Astrocyte (in vitro differentiated cells and primary cell): ENCODE measurements around the gene EIF2AK2. TPM values are rescaled to one million over a fixed set of nuclear protein-coding genes. Genes with fewer than 3 reads are reported as not detected.

Experiments
- DNase-seq: peaks from one replicate; pipeline ENCODE4 v3.0.0-alpha.2; 2010; ENCODE audit warnings: low read depth
- FAIRE-seq: peaks from 2 replicates; lab custom pipeline; 2011; peaks lifted over from hg19 to GRCh38; lab: Jason Lieb, UNC
- H2AFZ ChIP-seq: 2 replicates; pipeline ENCODE4 v1.6.0; 2012; ENCODE audit warnings: low read depth, low read length, inconsistent platforms
- H3K27ac ChIP-seq: 2 replicates; pipeline ENCODE4 v1.5.1; 2011; ENCODE audit warnings: low read depth, low read length, inconsistent platforms
- H3K27me3 ChIP-seq: 2 replicates; pipeline ENCODE4 v1.6.0; 2011; ENCODE audit warnings: low read length, inconsistent platforms; ENCODE audit not compliant: insufficient read depth
- H3K36me3 ChIP-seq: 2 replicates; pipeline ENCODE4 v1.5.1; 2011; ENCODE audit warnings: low read length, inconsistent platforms; ENCODE audit not compliant: insufficient read depth
- H3K4me1 ChIP-seq: 2 replicates; pipeline ENCODE4 v1.5.1; 2011; ENCODE audit warnings: low read length, inconsistent platforms; ENCODE audit not compliant: insufficient read depth
- H3K4me2 ChIP-seq: 2 replicates; pipeline ENCODE4 v1.6.0; 2012; ENCODE audit warnings: low read length, inconsistent platforms
- H3K4me3 ChIP-seq: 2 replicates; pipeline ENCODE4 v1.5.1; 2011; ENCODE audit warnings: low read depth, mild to moderate bottlenecking, low read length, inconsistent platforms; ENCODE audit not compliant: insufficient read depth
- H3K79me2 ChIP-seq: 2 replicates; pipeline ENCODE4 v1.6.0; 2012; ENCODE audit warnings: mild to moderate bottlenecking, low read length, inconsistent platforms; ENCODE audit not compliant: insufficient read depth
- H3K9ac ChIP-seq: 2 replicates; pipeline ENCODE4 v1.6.0; 2012; ENCODE audit warnings: mild to moderate bottlenecking, low read length, inconsistent platforms
- H3K9me3 ChIP-seq: 2 replicates; pipeline ENCODE4 v1.5.1; 2012; ENCODE audit warnings: low read depth, mild to moderate bottlenecking, low read length, inconsistent platforms; ENCODE audit not compliant: insufficient read depth
- H4K20me1 ChIP-seq: 2 replicates; pipeline ENCODE4 v1.6.0; 2012; ENCODE audit warnings: low read length, inconsistent platforms; ENCODE audit not compliant: insufficient read depth
- H3K27ac Mint-ChIP-seq: one replicate; pipeline ENCODE4 v1.8.0; 2021; ENCODE audit warnings: mild to moderate bottlenecking, mixed read lengths; ENCODE audit not compliant: unreplicated experiment
- H3K27me3 Mint-ChIP-seq: one replicate; pipeline ENCODE4 v1.8.0; 2021; ENCODE audit warnings: low read depth, mixed read lengths; ENCODE audit not compliant: unreplicated experiment
- H3K36me3 Mint-ChIP-seq: one replicate; pipeline ENCODE4 v1.8.0; 2021; ENCODE audit warnings: low read depth, mixed read lengths; ENCODE audit not compliant: unreplicated experiment
- H3K4me1 Mint-ChIP-seq: one replicate; pipeline ENCODE4 v1.8.0; 2021; ENCODE audit warnings: low read depth, mixed read lengths; ENCODE audit not compliant: unreplicated experiment
- H3K4me3 Mint-ChIP-seq: one replicate; pipeline ENCODE4 v1.8.0; 2021; ENCODE audit warnings: mild to moderate bottlenecking, moderate library complexity, mixed read lengths; ENCODE audit not compliant: unreplicated experiment
- H3K9me3 Mint-ChIP-seq: one replicate; pipeline ENCODE4 v1.8.0; 2021; ENCODE audit warnings: mild to moderate bottlenecking, mixed read lengths; ENCODE audit not compliant: unreplicated experiment
- EZH2 ChIP-seq: IDR thresholded peaks from 2 replicates; pipeline ENCODE4 v1.6.1; 2012; ENCODE audit warnings: mild to moderate bottlenecking, low read length, inconsistent platforms; ENCODE audit not compliant: insufficient read depth
- total RNA-seq: library from RNA; stranded (reverse); gene quantifications from 2 replicates; pipeline ENCODE4 v1.2.1, GENCODE V29; 2021
- TF ChIP-seq, protein P1 (sequence below): IDR thresholded peaks from 2 replicates; pipeline ENCODE4 v1.5.1; 2011; ENCODE audit warnings: low read depth, mild to moderate bottlenecking, inconsistent platforms, low read length, moderate library complexity; ENCODE audit not compliant: insufficient read depth

Gene EIF2AK2
- total RNA-seq, 1 donor from 2014 or later, result 147 TPM

DNA sequence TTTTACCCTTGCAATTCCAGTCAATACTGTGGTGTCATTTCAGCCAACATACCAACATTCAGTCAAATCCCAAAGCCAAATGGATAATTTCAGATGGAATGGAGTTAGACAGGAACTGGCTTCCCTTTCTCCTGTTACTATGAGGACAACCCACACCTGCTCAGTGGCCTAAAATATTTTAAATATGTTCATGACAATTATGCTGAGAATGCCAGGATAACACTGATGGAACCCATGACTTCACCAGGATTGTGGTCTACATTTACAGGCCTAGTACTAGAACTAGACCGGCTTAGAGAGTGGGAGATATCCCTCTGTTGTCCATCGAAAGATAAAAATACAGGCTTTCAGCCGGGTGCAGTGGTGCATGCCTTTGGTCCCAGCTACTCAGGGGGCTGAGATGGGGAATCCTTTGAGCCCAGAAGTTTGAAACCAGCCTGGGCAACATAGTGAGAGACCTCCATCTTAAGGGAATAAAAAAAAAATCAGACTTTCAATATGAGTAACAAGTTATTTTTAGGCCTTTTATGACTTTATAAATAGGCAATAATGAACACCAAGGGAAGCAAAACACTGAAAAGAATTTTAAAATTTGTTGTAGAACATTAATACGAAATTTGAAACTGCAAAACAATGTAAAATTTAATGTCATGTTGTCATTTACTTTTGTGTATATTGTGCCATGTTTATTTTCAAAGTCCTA is 58.2 kb downstream of the EIF2AK2 start:
- H3K27ac ChIP-seq, result no peak overlapping the region
- no peak overlapping the region for H3K4me3 Mint-ChIP-seq
- H3K27me3 ChIP-seq, result no peaks in the 10 kb centered on the region
- no peak overlapping the region for H3K4me2 ChIP-seq
- H3K79me2 ChIP-seq, result no peaks in the 10 kb centered on the region
- H3K36me3 ChIP-seq, result peaks cover 23% of the 10 kb centered on the region
- H2AFZ ChIP-seq, result no peak overlapping the region
- TF ChIP-seq, protein P1, sequence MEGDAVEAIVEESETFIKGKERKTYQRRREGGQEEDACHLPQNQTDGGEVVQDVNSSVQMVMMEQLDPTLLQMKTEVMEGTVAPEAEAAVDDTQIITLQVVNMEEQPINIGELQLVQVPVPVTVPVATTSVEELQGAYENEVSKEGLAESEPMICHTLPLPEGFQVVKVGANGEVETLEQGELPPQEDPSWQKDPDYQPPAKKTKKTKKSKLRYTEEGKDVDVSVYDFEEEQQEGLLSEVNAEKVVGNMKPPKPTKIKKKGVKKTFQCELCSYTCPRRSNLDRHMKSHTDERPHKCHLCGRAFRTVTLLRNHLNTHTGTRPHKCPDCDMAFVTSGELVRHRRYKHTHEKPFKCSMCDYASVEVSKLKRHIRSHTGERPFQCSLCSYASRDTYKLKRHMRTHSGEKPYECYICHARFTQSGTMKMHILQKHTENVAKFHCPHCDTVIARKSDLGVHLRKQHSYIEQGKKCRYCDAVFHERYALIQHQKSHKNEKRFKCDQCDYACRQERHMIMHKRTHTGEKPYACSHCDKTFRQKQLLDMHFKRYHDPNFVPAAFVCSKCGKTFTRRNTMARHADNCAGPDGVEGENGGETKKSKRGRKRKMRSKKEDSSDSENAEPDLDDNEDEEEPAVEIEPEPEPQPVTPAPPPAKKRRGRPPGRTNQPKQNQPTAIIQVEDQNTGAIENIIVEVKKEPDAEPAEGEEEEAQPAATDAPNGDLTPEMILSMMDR, result no peak
- TF ChIP-seq EZH2, result no peak
- H3K9me3 ChIP-seq, result no peaks in the 10 kb centered on the region
- no peak overlapping the region for H3K9ac ChIP-seq
- no peak overlapping the region for H3K4me3 ChIP-seq
- no peaks in the 10 kb centered on the region for H3K27me3 Mint-ChIP-seq
- FAIRE-seq (no peak), DNase-seq (no peak)
- no peaks in the 10 kb centered on the region for H4K20me1 ChIP-seq
- peaks cover 8% of the 10 kb centered on the region for H3K4me1 Mint-ChIP-seq
- no peak overlapping the region for H3K27ac Mint-ChIP-seq
- H3K9me3 Mint-ChIP-seq, result no peaks in the 10 kb centered on the region
- peaks cover 15% of the 10 kb centered on the region for H3K36me3 Mint-ChIP-seq
- no peaks in the 10 kb centered on the region for H3K4me1 ChIP-seq

DNA sequence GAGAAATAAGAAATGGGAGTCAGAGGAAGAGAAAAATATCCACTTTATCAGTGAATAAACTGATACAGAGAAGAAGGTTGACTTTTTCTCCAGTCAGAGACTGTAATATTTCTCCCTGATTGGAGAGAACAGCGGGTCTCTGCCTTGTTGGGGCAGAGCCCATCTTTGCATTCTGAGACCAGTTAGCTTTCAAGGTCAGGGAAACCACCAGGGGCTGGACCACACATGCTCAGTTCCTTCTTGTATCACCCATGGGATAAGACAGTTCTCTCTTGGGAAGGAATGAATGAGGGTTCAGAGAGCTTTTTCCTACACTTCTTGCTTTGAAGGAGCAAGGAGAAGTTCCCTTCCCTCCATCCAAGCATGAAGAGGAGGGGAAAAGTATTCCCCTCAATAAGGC is 60.2 kb downstream of the EIF2AK2 start:
- no peak overlapping the region for H3K27ac ChIP-seq
- H3K4me1 Mint-ChIP-seq, result peaks cover 8% of the 10 kb centered on the region
- DNase-seq, result no peak
- H3K79me2 ChIP-seq, result no peaks in the 10 kb centered on the region
- H3K27ac Mint-ChIP-seq, result no peak overlapping the region
- no peak for TF ChIP-seq EZH2
- TF ChIP-seq, protein P1, result no peak
- peaks cover 33% of the 10 kb centered on the region for H3K36me3 ChIP-seq
- H3K4me3 Mint-ChIP-seq, result no peak overlapping the region
- no peaks in the 10 kb centered on the region for H3K9me3 Mint-ChIP-seq
- H3K4me3 ChIP-seq, result no peak overlapping the region
- no peaks in the 10 kb centered on the region for H4K20me1 ChIP-seq
- H3K9me3 ChIP-seq, result no peaks in the 10 kb centered on the region
- H3K36me3 Mint-ChIP-seq, result peaks cover 17% of the 10 kb centered on the region
- no peaks in the 10 kb centered on the region for H3K4me1 ChIP-seq
- no peak overlapping the region for H2AFZ ChIP-seq
- no peak overlapping the region for H3K9ac ChIP-seq
- no peak overlapping the region for H3K4me2 ChIP-seq
- H3K27me3 ChIP-seq, result no peaks in the 10 kb centered on the region
- no peaks in the 10 kb centered on the region for H3K27me3 Mint-ChIP-seq
- FAIRE-seq, result no peak

DNA sequence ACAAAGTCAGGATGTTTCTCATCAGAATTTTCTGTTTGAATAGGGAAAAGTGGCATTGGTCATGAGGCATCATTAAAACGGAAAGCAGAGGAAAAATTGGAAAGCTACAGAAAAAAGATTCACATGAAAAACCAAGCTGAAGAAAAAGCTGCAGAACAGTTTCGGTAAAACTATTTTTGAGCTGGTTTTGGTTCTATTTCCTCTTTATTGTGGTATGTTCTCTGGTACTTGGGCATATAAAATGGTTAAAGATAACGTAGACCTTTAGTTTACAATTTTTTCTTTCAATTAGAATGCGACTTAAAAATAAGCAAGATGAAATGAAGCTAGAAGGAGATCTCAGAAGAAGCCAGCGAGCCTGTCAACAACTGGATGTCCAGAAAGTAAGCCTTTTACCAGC is 64.9 kb downstream of the EIF2AK2 start:
- H3K27ac Mint-ChIP-seq, result no peak overlapping the region
- Histone ChIP-seq H3K4me2 (no peak overlapping the region), H3K4me3 (no peak overlapping the region), H4K20me1 (no peaks in the 10 kb centered on the region), H3K27me3 (no peaks in the 10 kb centered on the region), H3K27ac (no peak overlapping the region), H3K9me3 (no peaks in the 10 kb centered on the region), H2AFZ (no peak overlapping the region), H3K4me1 (no peaks in the 10 kb centered on the region), H3K79me2 (peaks cover 8% of the 10 kb centered on the region), H3K36me3 (peaks cover 35% of the 10 kb centered on the region), H3K9ac (no peak overlapping the region)
- DNase-seq, result no peak
- H3K9me3 Mint-ChIP-seq, result no peaks in the 10 kb centered on the region
- TF ChIP-seq, protein P1, result no peak
- TF ChIP-seq EZH2, result no peak
- no peak for FAIRE-seq
- no peak overlapping the region for H3K4me3 Mint-ChIP-seq
- H3K27me3 Mint-ChIP-seq, result no peaks in the 10 kb centered on the region
- H3K36me3 Mint-ChIP-seq, result peaks cover 7% of the 10 kb centered on the region
- no peaks in the 10 kb centered on the region for H3K4me1 Mint-ChIP-seq
